OCI-LY1 (cell line): Measurements from ENCODE around the gene LRRC42.

ENCODE experiments used
- H2AFZ ChIP-seq: fragments of 200-600 bp; sonication (generic), shearing (Covaris generic); 2 replicates; pipeline ENCODE4 v1.6.0; 2014; ENCODE audit warnings: antibody characterized with exemption, mild to moderate bottlenecking, low read length
- H3F3A ChIP-seq: fragments of 200-600 bp; sonication (generic), shearing (Covaris generic); 2 replicates; pipeline ENCODE4 v1.6.0; 2014; ENCODE audit warnings: mild to moderate bottlenecking, antibody characterized with exemption, low read length, moderate library complexity; ENCODE audit not compliant: insufficient read depth
- H3K27ac ChIP-seq: fragments of 200-600 bp; sonication (generic); 2 replicates; pipeline ENCODE4 v1.5.1; 2014; ENCODE audit warnings: low read length, mixed run types, mild to moderate bottlenecking, low read depth; ENCODE audit not compliant: poor library complexity, severe bottlenecking
- H3K27me3 ChIP-seq: fragments of 200-600 bp; sonication (generic); 2 replicates; pipeline ENCODE4 v1.6.0; 2014; ENCODE audit warnings: antibody characterized with exemption, mild to moderate bottlenecking, low read length, moderate library complexity; ENCODE audit not compliant: insufficient read depth
- H3K36me3 ChIP-seq: fragments of 200-600 bp; sonication (generic); 2 replicates; pipeline ENCODE4 v1.6.1; 2014; ENCODE audit warnings: mild to moderate bottlenecking, antibody characterized with exemption, low read length, moderate library complexity, mixed read lengths; ENCODE audit not compliant: insufficient read depth
- H3K4me1 ChIP-seq: fragments of 200-600 bp; sonication (generic); 2 replicates; pipeline ENCODE4 v1.5.1; 2014; ENCODE audit warnings: mild to moderate bottlenecking, low read length, moderate library complexity; ENCODE audit not compliant: insufficient read depth, severe bottlenecking
- H3K4me2 ChIP-seq: fragments of 200-600 bp; sonication (generic), shearing (Covaris generic); 2 replicates; pipeline ENCODE4 v1.6.1; 2014; ENCODE audit warnings: low read length
- H3K4me3 ChIP-seq: fragments of 200-600 bp; sonication (generic); 2 replicates; pipeline ENCODE4 v1.5.1; 2014; ENCODE audit warnings: low read length, low read depth, mild to moderate bottlenecking, mixed read lengths; ENCODE audit not compliant: poor library complexity, severe bottlenecking
- H3K79me2 ChIP-seq: fragments of 200-600 bp; shearing (Covaris generic); 2 replicates; pipeline ENCODE4 v1.6.1; 2016; ENCODE audit warnings: mixed run types, low read length, mixed read lengths; ENCODE audit not compliant: insufficient read depth
- H3K9ac ChIP-seq: fragments of 200-600 bp; sonication (generic), shearing (Covaris generic); 2 replicates; pipeline ENCODE4 v1.6.1; 2014; ENCODE audit warnings: mild to moderate bottlenecking, low read length, mixed read lengths
- H3K9me2 ChIP-seq: fragments of 200-600 bp; sonication (generic), shearing (Covaris generic); 2 replicates; pipeline ENCODE4 v1.6.1; 2014; ENCODE audit warnings: low read depth, mild to moderate bottlenecking, low read length, mixed read lengths
- H3K9me3 ChIP-seq: fragments of 200-600 bp; shearing (Covaris generic); 2 replicates; pipeline ENCODE4 v1.6.1; 2014; ENCODE audit warnings: low read length, mixed read lengths
- H4K20me1 ChIP-seq: fragments of 200-600 bp; sonication (generic), shearing (Covaris generic); 2 replicates; pipeline ENCODE4 v1.6.0; 2016; ENCODE audit warnings: mild to moderate bottlenecking, low read length; ENCODE audit not compliant: insufficient read depth
- EZH2 ChIP-seq: fragments of 200-600 bp; sonication (generic), shearing (Covaris generic); IDR thresholded peaks from 2 replicates; pipeline ENCODE4 v1.8.0; 2017; ENCODE audit warnings: borderline replicate concordance, mixed run types, mild to moderate bottlenecking, antibody characterized with exemption, low read length, moderate library complexity, mixed read lengths
- TF ChIP-seq, protein P1 (sequence below): fragments of 200-600 bp; sonication (generic), shearing (Covaris generic); IDR thresholded peaks from 2 replicates; pipeline ENCODE4 v1.5.1; 2017; ENCODE audit warnings: mild to moderate bottlenecking, antibody characterized with exemption, low read length, moderate library complexity, mixed read lengths

Gene LRRC42

DNA sequence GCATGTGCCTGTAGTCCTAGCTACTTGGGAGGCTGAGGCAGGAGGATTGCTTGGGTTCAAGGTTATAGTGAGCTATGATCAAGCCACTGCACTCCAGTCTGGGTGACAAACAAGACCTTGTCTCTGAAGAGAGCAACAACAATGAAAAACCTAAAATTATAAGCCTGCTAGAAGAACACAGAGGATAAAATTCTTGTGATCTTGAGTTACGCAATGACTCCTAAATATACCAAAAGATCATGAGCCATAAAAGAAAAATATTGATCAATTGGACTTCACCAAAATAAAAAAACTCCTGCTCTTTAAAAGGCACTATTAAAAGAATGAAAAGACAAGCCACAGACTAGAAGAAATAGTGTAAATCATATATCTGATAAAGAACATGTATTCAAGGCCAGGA, 49.5 kb downstream of the LRRC42 start:
- H3K4me1 ChIP-seq, result no peaks in the 10 kb centered on the region
- H2AFZ ChIP-seq, result no peak overlapping the region
- H3K27me3 ChIP-seq, result no peaks in the 10 kb centered on the region; the same call in 1 of the 2 replicates
- no peak overlapping the region for H3K4me2 ChIP-seq
- H3K36me3 ChIP-seq, result no peaks in the 10 kb centered on the region
- H3K27ac ChIP-seq, result no peak overlapping the region
- no peaks in the 10 kb centered on the region for H4K20me1 ChIP-seq
- H3K9me2 ChIP-seq, result no peaks in the 10 kb centered on the region
- no peak overlapping the region for H3K9ac ChIP-seq
- no peaks in the 10 kb centered on the region for H3K9me3 ChIP-seq
- H3K79me2 ChIP-seq, result no peaks in the 10 kb centered on the region
- H3K4me3 ChIP-seq, result no peak overlapping the region
- no peaks in the 10 kb centered on the region for H3F3A ChIP-seq
- TF ChIP-seq, protein P1, sequence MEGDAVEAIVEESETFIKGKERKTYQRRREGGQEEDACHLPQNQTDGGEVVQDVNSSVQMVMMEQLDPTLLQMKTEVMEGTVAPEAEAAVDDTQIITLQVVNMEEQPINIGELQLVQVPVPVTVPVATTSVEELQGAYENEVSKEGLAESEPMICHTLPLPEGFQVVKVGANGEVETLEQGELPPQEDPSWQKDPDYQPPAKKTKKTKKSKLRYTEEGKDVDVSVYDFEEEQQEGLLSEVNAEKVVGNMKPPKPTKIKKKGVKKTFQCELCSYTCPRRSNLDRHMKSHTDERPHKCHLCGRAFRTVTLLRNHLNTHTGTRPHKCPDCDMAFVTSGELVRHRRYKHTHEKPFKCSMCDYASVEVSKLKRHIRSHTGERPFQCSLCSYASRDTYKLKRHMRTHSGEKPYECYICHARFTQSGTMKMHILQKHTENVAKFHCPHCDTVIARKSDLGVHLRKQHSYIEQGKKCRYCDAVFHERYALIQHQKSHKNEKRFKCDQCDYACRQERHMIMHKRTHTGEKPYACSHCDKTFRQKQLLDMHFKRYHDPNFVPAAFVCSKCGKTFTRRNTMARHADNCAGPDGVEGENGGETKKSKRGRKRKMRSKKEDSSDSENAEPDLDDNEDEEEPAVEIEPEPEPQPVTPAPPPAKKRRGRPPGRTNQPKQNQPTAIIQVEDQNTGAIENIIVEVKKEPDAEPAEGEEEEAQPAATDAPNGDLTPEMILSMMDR, result no peak
- TF ChIP-seq EZH2, result no peak

DNA sequence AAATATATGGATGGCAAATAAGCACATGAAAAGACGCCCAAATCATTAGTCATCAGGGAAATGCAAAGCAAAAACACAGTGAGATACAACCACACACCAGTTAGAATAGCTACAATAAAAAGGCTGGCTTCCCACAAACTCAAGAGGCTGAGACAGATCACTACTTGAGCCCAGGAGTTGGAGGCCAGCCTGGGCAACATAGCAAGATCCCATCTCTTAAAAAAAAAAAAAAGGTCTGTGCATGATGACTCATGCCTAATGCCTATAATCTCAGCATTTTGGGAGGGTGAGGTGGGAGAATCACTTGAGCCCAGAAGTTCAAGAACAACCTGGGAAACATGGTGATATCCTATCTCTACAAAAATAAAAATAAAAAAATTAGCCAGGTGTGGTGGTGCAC, 52.1 kb downstream of the LRRC42 start:
- Histone ChIP-seq H3K27me3 (0 out of 2 replicates have a peak, but pooled peaks cover 8% of the 10 kb centered on the region), H3K36me3 (no peaks in the 10 kb centered on the region)

DNA sequence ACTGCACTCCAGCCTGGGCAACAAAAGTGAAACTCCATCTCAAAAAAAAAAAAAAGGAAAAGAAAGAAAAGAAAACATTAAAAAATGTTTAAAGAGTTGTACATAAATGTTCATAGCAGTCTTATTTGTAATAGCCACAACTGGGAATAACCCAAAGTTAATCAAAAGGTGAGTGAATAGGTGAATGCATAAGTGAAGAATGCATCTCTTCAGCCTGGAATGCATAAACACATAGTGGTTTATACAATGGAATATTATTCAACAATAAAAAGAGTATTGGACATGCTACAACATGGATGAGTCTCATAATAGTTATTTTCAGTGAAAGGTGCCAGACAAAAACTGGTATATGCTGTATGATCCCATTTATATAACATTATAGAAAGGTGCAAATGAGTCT, 53.8 kb downstream of the LRRC42 start:
- Histone ChIP-seq H3K9me2 (no peaks in the 10 kb centered on the region), H3K4me3 (no peak overlapping the region), H3K79me2 (no peaks in the 10 kb centered on the region)

More for the DNA sequence above, 52.1 kb downstream of the LRRC42 start:
- Histone ChIP-seq H2AFZ (no peak overlapping the region), H3K9ac (no peak overlapping the region), H3F3A (no peaks in the 10 kb centered on the region), H3K27ac (no peak overlapping the region), H3K4me1 (no peaks in the 10 kb centered on the region), H3K9me3 (no peaks in the 10 kb centered on the region), H4K20me1 (no peaks in the 10 kb centered on the region), H3K79me2 (no peaks in the 10 kb centered on the region), H3K4me3 (no peak overlapping the region), H3K9me2 (no peaks in the 10 kb centered on the region), H3K4me2 (no peak overlapping the region)
- TF ChIP-seq, protein P1, result no peak
- TF ChIP-seq EZH2, result no peak

More for the DNA sequence above, 53.8 kb downstream of the LRRC42 start:
- Histone ChIP-seq H4K20me1 (no peaks in the 10 kb centered on the region), H3K4me1 (no peaks in the 10 kb centered on the region), H3K9me3 (no peaks in the 10 kb centered on the region), H3K4me2 (no peak overlapping the region), H3K9ac (no peak overlapping the region), H3K27ac (no peak overlapping the region), H3K27me3 (peaks cover 8% of the 10 kb centered on the region; the same call in 1 of the 2 replicates), H3K36me3 (no peaks in the 10 kb centered on the region), H3F3A (no peaks in the 10 kb centered on the region), H2AFZ (no peak overlapping the region)
- TF ChIP-seq, protein P1, result no peak
- TF ChIP-seq EZH2, result no peak
